ENCODE measurements around the gene SLAIN1. TPM values are rescaled to one million over a fixed set of nuclear protein-coding genes. Genes with fewer than 3 reads are reported as not detected.

SLAIN1 gene
- total and polyA plus RNA-seq, 2 of the 13 experiments (the other 11 are each of a cell fraction or from before 2014, with no cell fraction given) = 1.2 to 4.5 TPM

DNA sequence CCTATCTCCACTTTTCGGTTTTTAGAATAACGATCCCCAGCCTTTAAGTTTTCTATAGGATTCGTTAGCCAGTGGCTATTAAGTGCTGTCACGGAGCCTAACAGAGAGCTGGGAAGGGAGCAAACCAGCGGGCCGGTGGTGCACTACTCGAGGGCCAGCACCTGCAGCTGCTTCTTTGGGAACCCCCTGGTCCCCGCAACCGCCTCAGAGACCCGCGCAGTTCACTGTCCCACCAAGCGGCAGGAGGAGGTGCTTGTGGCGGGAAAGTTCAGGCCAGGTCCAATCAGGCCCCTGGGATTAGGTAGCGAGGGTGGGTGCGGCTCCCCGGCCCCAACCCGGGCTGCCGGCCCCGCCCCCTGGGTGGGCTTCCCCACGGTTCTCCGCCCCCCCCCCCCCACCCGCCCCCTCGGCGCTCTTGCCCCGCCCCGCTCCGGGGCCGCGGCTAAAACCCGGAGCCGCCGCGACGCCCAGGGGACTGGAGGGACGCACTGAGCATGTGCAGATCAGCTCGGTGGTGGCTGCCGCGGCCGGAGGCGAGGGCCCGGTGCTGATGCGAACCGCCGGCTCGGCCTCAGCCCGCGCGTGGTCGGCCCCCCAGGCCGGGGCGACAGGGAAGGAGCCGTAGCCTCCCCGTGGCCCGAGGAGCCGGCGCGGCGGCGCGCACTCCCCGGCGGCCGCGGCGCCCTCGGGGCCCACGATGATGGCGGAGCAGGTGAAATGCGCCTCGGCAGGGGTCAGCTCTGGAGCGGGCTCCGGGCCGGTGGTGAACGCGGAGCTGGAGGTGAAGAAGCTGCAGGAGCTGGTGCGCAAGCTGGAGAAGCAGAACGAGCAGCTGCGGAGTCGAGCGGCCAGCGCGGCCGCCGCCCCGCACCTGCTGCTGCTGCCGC is at the start of gene SLAIN1 (continued):
- TF ChIP-seq ZNF777 (CRISPR knock-in tag; IDR thresholded peaks at IDR 0.05) = peak; percentile 76
- TF ChIP-seq ZNF331 (CRISPR knock-in tag; IDR thresholded peaks at IDR 0.05) = no peak
- no peak for TF ChIP-seq ZNF674 (CRISPR knock-in tag; IDR thresholded peaks at IDR 0.05; ENCODE audit: low read depth)
- no peak for TF ChIP-seq ZFYVE20 (CRISPR knock-in tag; IDR thresholded peaks at IDR 0.05; ENCODE audit: borderline replicate concordance, low read depth)
- no peak for TF ChIP-seq ASH2L (IDR thresholded peaks at IDR 0.05; ENCODE audit: insufficient read length, low read depth, low read length)
- peak; percentile 39; the same call in 1 of the 2 replicates for TF ChIP-seq KDM2A (CRISPR knock-in tag; IDR thresholded peaks at IDR 0.05; ENCODE audit: borderline replicate concordance, low read depth)
- TF ChIP-seq ZNF660 (CRISPR knock-in tag; IDR thresholded peaks at IDR 0.05; ENCODE audit: borderline replicate concordance, low read depth) = no peak
- peak; percentile 58; the same call in 1 of the 2 replicates for TF ChIP-seq ZNF776 (CRISPR knock-in tag; IDR thresholded peaks at IDR 0.05)
- no peak for TF ChIP-seq NFKBIZ (CRISPR knock-in tag; IDR thresholded peaks at IDR 0.05)
- TF ChIP-seq, protein P1, sequence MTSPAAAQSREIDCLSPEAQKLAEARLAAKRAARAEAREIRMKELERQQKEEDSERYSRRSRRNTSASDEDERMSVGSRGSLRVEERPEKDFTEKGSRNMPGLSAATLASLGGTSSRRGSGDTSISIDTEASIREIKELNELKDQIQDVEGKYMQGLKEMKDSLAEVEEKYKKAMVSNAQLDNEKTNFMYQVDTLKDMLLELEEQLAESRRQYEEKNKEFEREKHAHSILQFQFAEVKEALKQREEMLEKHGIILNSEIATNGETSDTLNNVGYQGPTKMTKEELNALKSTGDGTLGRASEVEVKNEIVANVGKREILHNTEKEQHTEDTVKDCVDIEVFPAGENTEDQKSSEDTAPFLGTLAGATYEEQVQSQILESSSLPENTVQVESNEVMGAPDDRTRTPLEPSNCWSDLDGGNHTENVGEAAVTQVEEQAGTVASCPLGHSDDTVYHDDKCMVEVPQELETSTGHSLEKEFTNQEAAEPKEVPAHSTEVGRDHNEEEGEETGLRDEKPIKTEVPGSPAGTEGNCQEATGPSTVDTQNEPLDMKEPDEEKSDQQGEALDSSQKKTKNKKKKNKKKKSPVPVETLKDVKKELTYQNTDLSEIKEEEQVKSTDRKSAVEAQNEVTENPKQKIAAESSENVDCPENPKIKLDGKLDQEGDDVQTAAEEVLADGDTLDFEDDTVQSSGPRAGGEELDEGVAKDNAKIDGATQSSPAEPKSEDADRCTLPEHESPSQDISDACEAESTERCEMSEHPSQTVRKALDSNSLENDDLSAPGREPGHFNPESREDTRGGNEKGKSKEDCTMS (CRISPR knock-in tag; conservative IDR thresholded peaks at IDR 0.05) = no peak
- TF ChIP-seq, protein P2, sequence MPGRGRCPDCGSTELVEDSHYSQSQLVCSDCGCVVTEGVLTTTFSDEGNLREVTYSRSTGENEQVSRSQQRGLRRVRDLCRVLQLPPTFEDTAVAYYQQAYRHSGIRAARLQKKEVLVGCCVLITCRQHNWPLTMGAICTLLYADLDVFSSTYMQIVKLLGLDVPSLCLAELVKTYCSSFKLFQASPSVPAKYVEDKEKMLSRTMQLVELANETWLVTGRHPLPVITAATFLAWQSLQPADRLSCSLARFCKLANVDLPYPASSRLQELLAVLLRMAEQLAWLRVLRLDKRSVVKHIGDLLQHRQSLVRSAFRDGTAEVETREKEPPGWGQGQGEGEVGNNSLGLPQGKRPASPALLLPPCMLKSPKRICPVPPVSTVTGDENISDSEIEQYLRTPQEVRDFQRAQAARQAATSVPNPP (CRISPR knock-in tag; IDR thresholded peaks at IDR 0.05) = no peak
- no peak for TF ChIP-seq SIX1 (CRISPR knock-in tag; IDR thresholded peaks at IDR 0.05; ENCODE audit: borderline replicate concordance)
- TF ChIP-seq YY1 (IDR thresholded peaks at IDR 0.05; ENCODE audit: insufficient read depth, insufficient replicate concordance, low read depth, low read length) = peak; percentile 30
- TF ChIP-seq PRPF4 (IDR thresholded peaks at IDR 0.05; ENCODE audit: low read depth, low read length, poor library complexity, severe bottlenecking) = no peak
- TF ChIP-seq ZSCAN29 (CRISPR knock-in tag; conservative IDR thresholded peaks at IDR 0.05) = no peak
- TF ChIP-seq ZNF788 (CRISPR knock-in tag; IDR thresholded peaks at IDR 0.05; ENCODE audit: borderline replicate concordance) = no peak
- no peak for TF ChIP-seq BRCA1 (CRISPR knock-in tag; IDR thresholded peaks at IDR 0.05)
- TF ChIP-seq ONECUT2 (CRISPR knock-in tag; IDR thresholded peaks at IDR 0.05) = no peak

Data from HepG2 (cell line).